Natural killer cell treated with Interleukin-12 subunit alpha and Interleukin-12 subunit beta and Interleukin-15 and Interleukin-18, amount 100 ng/mL, for 72 hours (primary cell): ENCODE results near the gene TTC33. TPM values are rescaled to one million over a fixed set of nuclear protein-coding genes. Genes with fewer than 3 reads are reported as not detected.

Source experiments
- ATAC-seq, 2 donors: fragments of 150-1000 bp; cut with Tn5 transposase in 1 of 2; sonication (Bioruptor Pico), chemical (Tn5 transposase) in 1 of 2; 2 replicates each; pipeline ENCODE4 v1.10.0; 2021
- DNase-seq: peaks from one replicate; pipeline ENCODE4 v3.0.0; 2022; ENCODE audit warnings: low spot score
- H3K27ac Mint-ChIP-seq, 2 donors: 1 replicate in 1 of 2; 2 replicates in 1 of 2; pipeline ENCODE4 v1.8.0; 2022; ENCODE audit warnings: mixed read lengths in 2 of 2, mild to moderate bottlenecking in 1 of 2, moderate library complexity in 1 of 2
- H3K27me3 Mint-ChIP-seq, 2 donors: 1 replicate in 1 of 2; 2 replicates in 1 of 2; pipeline ENCODE4 v1.8.0; 2022; ENCODE audit warnings: mixed read lengths in 2 of 2
- H3K36me3 Mint-ChIP-seq: one replicate; pipeline ENCODE4 v1.8.0; 2022; ENCODE audit warnings: mixed read lengths
- H3K4me1 Mint-ChIP-seq, 2 donors: 1 replicate in 1 of 2; 2 replicates in 1 of 2; pipeline ENCODE4 v1.8.0; 2022; ENCODE audit warnings: low read depth in 2 of 2, mixed read lengths in 2 of 2, mild to moderate bottlenecking in 1 of 2
- H3K4me3 Mint-ChIP-seq: one replicate; pipeline ENCODE4 v1.8.0; 2022; ENCODE audit warnings: mixed read lengths
- H3K9me3 Mint-ChIP-seq: 2 replicates; pipeline ENCODE4 v1.8.0; 2022; ENCODE audit warnings: mixed read lengths
- total RNA-seq, 2 donors: library from RNA; stranded (reverse); gene quantifications; one replicate each; pipeline ENCODE4 v1.2.3, GENCODE V29; 2022

Gene TTC33
- total RNA-seq, 2 donors from 2014 or later: 13.5 to 16.9 TPM

GRCh38 chr5:40688127-40688761 is 67.5 kb downstream of the TTC33 start:
- ATAC-seq (peak; percentile 74 to 87), DNase-seq (peak; percentile 88)
- peaks cover 76 to 81% of the 10 kb centered on the region in 2 donors for H3K4me1 Mint-ChIP-seq

DNA sequence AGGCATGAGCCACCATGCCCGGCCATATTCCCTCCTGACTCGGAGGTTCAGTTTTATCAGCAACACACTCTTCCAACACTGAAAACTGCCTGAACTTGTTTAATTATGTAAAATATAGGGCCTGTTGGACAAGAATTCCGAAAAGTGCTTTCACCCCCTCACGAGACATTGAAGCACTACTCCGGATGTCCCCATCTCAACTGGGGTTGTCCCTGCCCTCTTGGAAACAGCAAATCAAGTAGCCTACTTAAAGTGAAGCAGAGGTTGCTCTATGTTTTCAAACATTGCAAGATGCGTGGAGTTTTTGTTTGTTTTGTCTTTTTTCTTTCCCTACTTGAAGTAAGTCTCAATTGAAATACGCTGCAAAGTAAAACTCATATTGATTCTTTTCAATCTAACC is 68.4 kb downstream of the TTC33 start:
- H3K27ac Mint-ChIP-seq: peak overlapping the region; percentile 94 to 100
- H3K4me3 Mint-ChIP-seq: peak overlapping the region; percentile 100
- no peak for DNase-seq
- no peaks in the 10 kb centered on the region for H3K27me3 Mint-ChIP-seq
- ATAC-seq: no peak
- peaks cover 86% of the 10 kb centered on the region for H3K36me3 Mint-ChIP-seq
- peaks cover 75 to 86% of the 10 kb centered on the region in 2 donors for H3K4me1 Mint-ChIP-seq
- no peaks in the 10 kb centered on the region for H3K9me3 Mint-ChIP-seq

More at GRCh38 chr5:40688127-40688761, 67.5 kb downstream of the TTC33 start:
- Mint-ChIP-seq H3K4me3 (peak overlapping the region; percentile 100), H3K27ac (peak overlapping the region; percentile 94 to 100), H3K36me3 (peaks cover 79% of the 10 kb centered on the region), H3K9me3 (no peaks in the 10 kb centered on the region), H3K27me3 (no peaks in the 10 kb centered on the region)

GRCh38 chr5:40685976-40686486 is 69.7 kb downstream of the TTC33 start:
- Mint-ChIP-seq H3K4me1 (peaks cover 62 to 84% of the 10 kb centered on the region in 2 donors), H3K27ac (peak overlapping the region; percentile 94 to 100), H3K9me3 (no peaks in the 10 kb centered on the region), H3K27me3 (no peaks in the 10 kb centered on the region), H3K36me3 (peaks cover 90% of the 10 kb centered on the region), H3K4me3 (peak overlapping the region; percentile 100)
- ATAC-seq: no peak
- no peak for DNase-seq

- Mint-ChIP-seq H3K9me3 (no peaks in the 10 kb centered on the region), H3K4me3 (peak overlapping the region; percentile 100), H3K27ac (peak overlapping the region; percentile 94 to 100), H3K4me1 (peaks cover 55 to 79% of the 10 kb centered on the region in 2 donors), H3K36me3 (peaks cover 91% of the 10 kb centered on the region), H3K27me3 (no peaks in the 10 kb centered on the region)
- ATAC-seq (peak in 1 of 2 donors; percentile 32), DNase-seq (no peak)
These were observed 70.6 kb downstream of the TTC33 start for GRCh38 chr5:40685193-40685592.

DNA sequence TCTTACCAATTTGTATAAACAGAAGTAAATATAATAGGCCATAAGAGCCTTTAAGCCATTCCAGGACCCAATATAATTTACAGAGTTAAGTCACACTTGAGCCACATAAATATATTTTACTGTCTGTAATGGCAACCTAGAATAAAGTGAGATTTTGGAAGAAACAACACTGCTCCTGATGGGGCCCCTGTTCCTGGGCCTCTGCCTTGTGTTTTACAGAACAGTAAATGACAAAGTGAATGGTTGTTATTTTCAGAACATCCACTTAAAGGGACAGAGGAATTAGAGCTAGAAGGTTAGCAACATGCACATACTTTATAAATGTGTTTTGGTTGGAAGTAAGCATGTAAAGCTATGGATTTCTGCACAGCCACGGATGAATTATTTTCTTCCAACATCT is 72.5 kb downstream of the TTC33 start:
- DNase-seq (no peak), ATAC-seq (no peak)
- H3K27me3 Mint-ChIP-seq: no peaks in the 10 kb centered on the region
- H3K27ac Mint-ChIP-seq: peak overlapping the region; percentile 94 to 100
- H3K4me3 Mint-ChIP-seq: peak overlapping the region; percentile 100
- peaks cover 80% of the 10 kb centered on the region for H3K36me3 Mint-ChIP-seq
- no peaks in the 10 kb centered on the region for H3K9me3 Mint-ChIP-seq
- H3K4me1 Mint-ChIP-seq: peaks cover 47 to 76% of the 10 kb centered on the region in 2 donors

DNA sequence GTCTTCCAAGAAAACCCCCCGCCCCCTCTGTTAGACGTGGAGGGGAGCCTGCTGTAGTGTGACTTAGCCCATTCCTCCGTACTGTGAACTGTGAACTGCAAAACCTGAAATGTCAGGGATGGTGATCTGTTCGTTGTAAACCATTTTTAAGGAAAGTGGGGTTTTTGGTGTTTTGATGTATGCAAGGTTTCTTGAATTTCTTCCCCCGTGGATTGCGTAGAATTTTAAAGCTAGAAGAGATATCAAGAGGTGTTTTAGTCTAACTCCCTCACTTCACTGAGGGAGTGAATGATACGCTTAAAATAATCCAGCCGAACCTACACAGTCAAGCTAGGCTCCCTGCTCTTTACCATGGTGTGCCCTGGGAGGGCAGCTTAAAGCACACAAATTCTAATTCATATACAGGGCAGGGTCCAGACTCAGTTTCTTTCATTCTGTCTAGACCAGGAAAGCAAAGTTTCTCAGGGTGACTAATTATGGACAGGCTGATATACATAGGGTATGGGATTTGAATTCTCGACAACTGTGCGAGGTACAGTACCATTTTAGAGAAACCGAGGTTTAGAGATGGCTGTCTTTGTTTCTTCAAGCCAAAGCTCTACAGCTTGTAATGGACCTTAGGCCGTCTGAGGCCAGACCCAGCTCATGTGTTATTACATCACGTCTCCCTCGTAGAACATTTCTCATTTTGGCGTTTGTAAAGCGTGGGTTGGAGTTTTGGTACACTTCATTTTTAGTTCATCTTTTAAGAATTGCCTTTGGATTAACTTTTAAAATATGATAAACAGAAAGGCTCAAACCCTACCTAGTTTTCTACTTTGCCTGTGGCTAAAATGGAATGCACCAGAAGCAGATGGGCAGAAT is 73.4 kb downstream of the TTC33 start:
- peaks cover 42 to 75% of the 10 kb centered on the region in 2 donors for H3K4me1 Mint-ChIP-seq
- no peaks in the 10 kb centered on the region for H3K27me3 Mint-ChIP-seq
- DNase-seq (no peak), ATAC-seq (peak; percentile 4 to 11)
- peak overlapping the region; percentile 100 for H3K4me3 Mint-ChIP-seq
- H3K9me3 Mint-ChIP-seq: no peaks in the 10 kb centered on the region
- peaks cover 71% of the 10 kb centered on the region for H3K36me3 Mint-ChIP-seq
- H3K27ac Mint-ChIP-seq: peak overlapping the region; percentile 94 to 100

DNA sequence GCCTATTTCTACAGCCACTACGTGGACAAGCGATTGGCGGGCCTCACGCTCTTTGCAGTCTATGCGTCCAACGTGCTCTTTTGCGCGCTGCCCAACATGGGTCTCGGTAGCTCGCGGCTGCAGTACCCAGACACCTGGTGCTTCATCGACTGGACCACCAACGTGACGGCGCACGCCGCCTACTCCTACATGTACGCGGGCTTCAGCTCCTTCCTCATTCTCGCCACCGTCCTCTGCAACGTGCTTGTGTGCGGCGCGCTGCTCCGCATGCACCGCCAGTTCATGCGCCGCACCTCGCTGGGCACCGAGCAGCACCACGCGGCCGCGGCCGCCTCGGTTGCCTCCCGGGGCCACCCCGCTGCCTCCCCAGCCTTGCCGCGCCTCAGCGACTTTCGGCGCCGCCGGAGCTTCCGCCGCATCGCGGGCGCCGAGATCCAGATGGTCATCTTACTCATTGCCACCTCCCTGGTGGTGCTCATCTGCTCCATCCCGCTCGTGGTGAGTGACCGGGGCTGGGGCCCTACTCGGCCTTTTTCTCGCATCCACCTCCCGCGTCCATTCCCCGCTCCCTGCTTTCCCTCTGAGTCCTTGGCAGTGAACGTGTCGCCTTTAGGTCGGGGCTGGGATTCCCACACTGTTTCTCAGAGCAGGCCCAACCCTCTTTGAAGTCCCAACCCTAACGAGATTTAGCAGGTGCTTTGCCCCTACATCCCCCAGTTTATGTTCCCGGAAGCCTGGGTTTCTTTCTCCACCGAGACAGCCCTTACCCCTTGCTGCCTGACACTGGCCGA is 74.2 kb downstream of the TTC33 start:
- Mint-ChIP-seq H3K4me3 (peak overlapping the region; percentile 100), H3K9me3 (no peaks in the 10 kb centered on the region), H3K27me3 (no peaks in the 10 kb centered on the region), H3K36me3 (peaks cover 64% of the 10 kb centered on the region), H3K27ac (peak overlapping the region; percentile 94 to 100), H3K4me1 (peaks cover 47 to 75% of the 10 kb centered on the region in 2 donors)
- DNase-seq: peak; percentile 85
- ATAC-seq: peak; percentile 1 to 3

- peaks cover 57% of the 10 kb centered on the region for H3K36me3 Mint-ChIP-seq
- peaks cover 47 to 75% of the 10 kb centered on the region in 2 donors for H3K4me1 Mint-ChIP-seq
- H3K27me3 Mint-ChIP-seq: no peaks in the 10 kb centered on the region
- peak overlapping the region; percentile 94 to 100 for H3K27ac Mint-ChIP-seq
- peak overlapping the region; percentile 100 for H3K4me3 Mint-ChIP-seq
- no peak for ATAC-seq
- H3K9me3 Mint-ChIP-seq: no peaks in the 10 kb centered on the region
- DNase-seq: peak; percentile 63
These were observed 74.9 kb downstream of the TTC33 start for GRCh38 chr5:40680741-40681362.

GRCh38 chr5:40679913-40680681 is 75.7 kb downstream of the TTC33 start, which contains the start of gene PTGER4:
TSS of gene PTGER4 (plus strand) at chr5:40679915. CDS start at chr5:40680994, 1,079 bp downstream.
- H3K9me3 Mint-ChIP-seq: no peaks in the 10 kb centered on the region
- ATAC-seq (no peak), DNase-seq (no peak)
- H3K36me3 Mint-ChIP-seq: peaks cover 50% of the 10 kb centered on the region
- no peaks in the 10 kb centered on the region for H3K27me3 Mint-ChIP-seq
- peak within 1 kb of the TSS; percentile 100 for H3K4me3 Mint-ChIP-seq
- H3K27ac Mint-ChIP-seq: peak within 1 kb of the TSS; percentile 94 to 100
- H3K4me1 Mint-ChIP-seq: peaks cover 47 to 75% of the 10 kb centered on the region in 2 donors

GRCh38 chr5:40679148-40679912 is 76.4 kb downstream of the TTC33 start:
- Mint-ChIP-seq H3K9me3 (no peaks in the 10 kb centered on the region), H3K27me3 (no peaks in the 10 kb centered on the region), H3K36me3 (peaks cover 45% of the 10 kb centered on the region), H3K27ac (peak overlapping the region; percentile 94 to 100), H3K4me3 (peak overlapping the region; percentile 100), H3K4me1 (peaks cover 49 to 77% of the 10 kb centered on the region in 2 donors)
- ATAC-seq: peak; percentile 86 to 91
- DNase-seq: peak; percentile 98

DNA sequence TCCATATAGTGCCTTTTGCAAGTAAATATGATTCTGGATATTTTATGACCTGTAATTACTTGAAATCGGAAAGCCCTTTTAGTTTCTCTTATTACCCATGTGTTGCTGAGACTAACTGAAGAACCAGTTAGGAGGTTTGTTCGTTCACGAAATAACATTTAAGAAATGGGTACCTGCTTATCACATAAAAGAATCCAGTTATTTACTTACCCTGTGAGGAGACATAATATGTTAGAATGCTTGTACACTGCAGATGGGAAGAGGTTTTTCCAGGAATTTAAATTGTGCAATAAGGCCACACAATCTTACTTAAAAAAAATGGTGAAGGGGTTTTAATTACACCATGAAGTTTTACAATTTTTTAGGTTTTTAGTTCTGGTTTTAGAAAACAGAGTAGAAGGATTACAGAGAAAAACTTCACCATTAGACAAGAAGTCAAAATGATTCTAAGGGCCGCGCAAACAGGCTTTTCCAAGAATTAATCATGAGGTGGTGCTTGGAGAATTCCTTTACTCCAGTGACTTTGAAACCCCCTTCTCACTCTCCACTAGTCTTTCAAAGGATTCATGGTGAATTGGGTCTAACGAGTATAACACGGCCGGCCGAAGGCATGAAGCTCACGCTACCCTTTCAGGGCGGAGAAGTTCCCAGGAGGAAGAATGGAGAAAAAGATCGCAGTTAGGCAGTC is 77.2 kb downstream of the TTC33 start:
- Mint-ChIP-seq H3K4me1 (peaks cover 47 to 74% of the 10 kb centered on the region in 2 donors), H3K4me3 (peak overlapping the region; percentile 100), H3K27ac (peak overlapping the region; percentile 94 to 100), H3K36me3 (peaks cover 37% of the 10 kb centered on the region), H3K9me3 (no peaks in the 10 kb centered on the region), H3K27me3 (no peaks in the 10 kb centered on the region)
- ATAC-seq: no peak
- DNase-seq: no peak
